ENCODE results near the gene ZNF174. TPM values are rescaled to one million over a fixed set of nuclear protein-coding genes. Genes with fewer than 3 reads are reported as not detected.
A peak's percentile ranks its signal among the peaks of the same experiment; 100 is the strongest.

ZNF174 gene
- polyA plus RNA-seq, 1 donor from 2014 or later = 13.0 TPM

DNA sequence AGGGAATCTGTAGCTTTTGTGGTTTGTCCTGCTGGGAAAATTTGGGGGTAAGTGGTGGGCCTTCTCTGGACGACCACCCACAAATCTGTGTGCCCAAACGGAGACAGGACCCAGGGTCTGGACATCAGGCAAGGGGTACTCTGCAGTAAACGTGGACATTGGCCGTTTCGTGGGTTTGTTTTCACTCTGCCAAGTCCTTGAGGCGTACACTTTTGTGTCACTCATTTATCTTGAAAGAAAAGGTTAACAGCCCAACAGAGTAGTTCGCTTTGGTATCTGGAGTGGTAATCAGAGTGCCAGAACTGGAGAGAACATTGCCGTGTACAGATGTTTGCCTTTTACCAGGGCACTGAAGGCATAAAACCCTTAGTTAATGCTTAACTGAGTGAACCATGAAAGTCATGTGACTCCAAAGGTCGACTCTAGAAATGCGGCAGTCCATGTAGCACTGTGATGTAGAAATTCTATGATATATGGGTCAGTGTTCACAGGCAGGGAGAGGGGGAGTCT is 57.9 kb downstream of the ZNF174 start:
- Histone ChIP-seq H3K9me2 (ENCODE audit: insufficient read depth, low read length) (no peaks in the 10 kb centered on the region), H3K4me3 (ENCODE audit: low read length) (peak overlapping the region; percentile 96), H3K4me2 (ENCODE audit: low read length) (peak overlapping the region; percentile 52), H3K27me3 (ENCODE audit: insufficient read depth, low read depth, low read length) (no peaks in the 10 kb centered on the region), H3K36me3 (ENCODE audit: insufficient read depth, low read length) (no peaks in the 10 kb centered on the region), H3K9ac (ENCODE audit: low read length) (peak overlapping the region; percentile 92), H3K9me3 (ENCODE audit: low read length) (no peaks in the 10 kb centered on the region), H3F3A (ENCODE audit: insufficient read depth, low read length, poor library complexity, severe bottlenecking) (no peaks in the 10 kb centered on the region), H2AFZ (ENCODE audit: low read depth, low read length) (no peak overlapping the region), H3K79me2 (replicated peaks; ENCODE audit: insufficient read depth, low read length) (peaks cover 51% of the 10 kb centered on the region), H3K27ac (ENCODE audit: low read length) (no peak overlapping the region), H4K20me1 (ENCODE audit: insufficient read depth) (no peaks in the 10 kb centered on the region)
- TF ChIP-seq POLR2AphosphoS5 (IDR thresholded peaks at IDR 0.05) (no peak), EZH2 (IDR thresholded peaks at IDR 0.05; ENCODE audit: borderline replicate concordance, insufficient read depth, low read length, poor library complexity, severe bottlenecking) (no peak), SMC3 (conservative IDR thresholded peaks at IDR 0.05; ENCODE audit: poor library complexity) (no peak), EP300 (conservative IDR thresholded peaks at IDR 0.05; ENCODE audit: poor library complexity, severe bottlenecking) (no peak), MXI1 (conservative IDR thresholded peaks at IDR 0.05; ENCODE audit: poor library complexity, severe bottlenecking) (no peak), TAF1 (IDR thresholded peaks at IDR 0.05; ENCODE audit: low read depth) (no peak), RAD21 (conservative IDR thresholded peaks at IDR 0.05) (no peak)
- TF ChIP-seq, protein P1, sequence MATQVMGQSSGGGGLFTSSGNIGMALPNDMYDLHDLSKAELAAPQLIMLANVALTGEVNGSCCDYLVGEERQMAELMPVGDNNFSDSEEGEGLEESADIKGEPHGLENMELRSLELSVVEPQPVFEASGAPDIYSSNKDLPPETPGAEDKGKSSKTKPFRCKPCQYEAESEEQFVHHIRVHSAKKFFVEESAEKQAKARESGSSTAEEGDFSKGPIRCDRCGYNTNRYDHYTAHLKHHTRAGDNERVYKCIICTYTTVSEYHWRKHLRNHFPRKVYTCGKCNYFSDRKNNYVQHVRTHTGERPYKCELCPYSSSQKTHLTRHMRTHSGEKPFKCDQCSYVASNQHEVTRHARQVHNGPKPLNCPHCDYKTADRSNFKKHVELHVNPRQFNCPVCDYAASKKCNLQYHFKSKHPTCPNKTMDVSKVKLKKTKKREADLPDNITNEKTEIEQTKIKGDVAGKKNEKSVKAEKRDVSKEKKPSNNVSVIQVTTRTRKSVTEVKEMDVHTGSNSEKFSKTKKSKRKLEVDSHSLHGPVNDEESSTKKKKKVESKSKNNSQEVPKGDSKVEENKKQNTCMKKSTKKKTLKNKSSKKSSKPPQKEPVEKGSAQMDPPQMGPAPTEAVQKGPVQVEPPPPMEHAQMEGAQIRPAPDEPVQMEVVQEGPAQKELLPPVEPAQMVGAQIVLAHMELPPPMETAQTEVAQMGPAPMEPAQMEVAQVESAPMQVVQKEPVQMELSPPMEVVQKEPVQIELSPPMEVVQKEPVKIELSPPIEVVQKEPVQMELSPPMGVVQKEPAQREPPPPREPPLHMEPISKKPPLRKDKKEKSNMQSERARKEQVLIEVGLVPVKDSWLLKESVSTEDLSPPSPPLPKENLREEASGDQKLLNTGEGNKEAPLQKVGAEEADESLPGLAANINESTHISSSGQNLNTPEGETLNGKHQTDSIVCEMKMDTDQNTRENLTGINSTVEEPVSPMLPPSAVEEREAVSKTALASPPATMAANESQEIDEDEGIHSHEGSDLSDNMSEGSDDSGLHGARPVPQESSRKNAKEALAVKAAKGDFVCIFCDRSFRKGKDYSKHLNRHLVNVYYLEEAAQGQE (IDR thresholded peaks at IDR 0.05; ENCODE audit: borderline replicate concordance) = no peak
- TF ChIP-seq, protein P2, sequence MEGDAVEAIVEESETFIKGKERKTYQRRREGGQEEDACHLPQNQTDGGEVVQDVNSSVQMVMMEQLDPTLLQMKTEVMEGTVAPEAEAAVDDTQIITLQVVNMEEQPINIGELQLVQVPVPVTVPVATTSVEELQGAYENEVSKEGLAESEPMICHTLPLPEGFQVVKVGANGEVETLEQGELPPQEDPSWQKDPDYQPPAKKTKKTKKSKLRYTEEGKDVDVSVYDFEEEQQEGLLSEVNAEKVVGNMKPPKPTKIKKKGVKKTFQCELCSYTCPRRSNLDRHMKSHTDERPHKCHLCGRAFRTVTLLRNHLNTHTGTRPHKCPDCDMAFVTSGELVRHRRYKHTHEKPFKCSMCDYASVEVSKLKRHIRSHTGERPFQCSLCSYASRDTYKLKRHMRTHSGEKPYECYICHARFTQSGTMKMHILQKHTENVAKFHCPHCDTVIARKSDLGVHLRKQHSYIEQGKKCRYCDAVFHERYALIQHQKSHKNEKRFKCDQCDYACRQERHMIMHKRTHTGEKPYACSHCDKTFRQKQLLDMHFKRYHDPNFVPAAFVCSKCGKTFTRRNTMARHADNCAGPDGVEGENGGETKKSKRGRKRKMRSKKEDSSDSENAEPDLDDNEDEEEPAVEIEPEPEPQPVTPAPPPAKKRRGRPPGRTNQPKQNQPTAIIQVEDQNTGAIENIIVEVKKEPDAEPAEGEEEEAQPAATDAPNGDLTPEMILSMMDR (IDR thresholded peaks at IDR 0.05; ENCODE audit: poor library complexity, severe bottlenecking) = no peak

Other genes starting within 250 kb of the ZNF174 start
- 2.5 and 2.7 TPM in 2 replicates for gene OR1F1, start 213.0 kb upstream of the ZNF174 start, polyA plus RNA-seq
- 20.8 and 23.0 TPM in 2 replicates for gene ZNF200, start 166.1 kb upstream of the ZNF174 start, polyA plus RNA-seq
- gene MEFV, start 144.6 kb upstream of the ZNF174 start, polyA plus RNA-seq = not detected in 2 replicates
- gene ZNF263, start 117.7 kb upstream of the ZNF174 start, polyA plus RNA-seq = 65.4 and 88.4 TPM in 2 replicates
- 21.7 and 25.2 TPM in 2 replicates for gene TIGD7, start 95.8 kb upstream of the ZNF174 start, polyA plus RNA-seq
- 58.3 and 76.0 TPM in 2 replicates for gene ZNF75A, start 95.7 kb upstream of the ZNF174 start, polyA plus RNA-seq
- 0.22 TPM in 1 of 2 replicates, not detected in the other for gene OR2C1, start 45.3 kb upstream of the ZNF174 start, polyA plus RNA-seq
- 22.0 and 28.4 TPM in 2 replicates for gene ZSCAN32, start 211 bp upstream of the ZNF174 start, polyA plus RNA-seq
- 1.8 and 2.0 TPM in 2 replicates for gene ZNF597, start 42.3 kb downstream of the ZNF174 start, polyA plus RNA-seq
- gene NAA60, start 42.5 kb downstream of the ZNF174 start, polyA plus RNA-seq = 15.1 and 32.0 TPM in 2 replicates
- gene C16orf90, start 94.3 kb downstream of the ZNF174 start, polyA plus RNA-seq = not detected in 2 replicates
- gene CLUAP1, start 99.8 kb downstream of the ZNF174 start, polyA plus RNA-seq = 40.8 and 46.6 TPM in 2 replicates
- gene NLRC3, start 176.2 kb downstream of the ZNF174 start, polyA plus RNA-seq = 0.30 and 0.57 TPM in 2 replicates
- 2.9 and 4.8 TPM in 2 replicates for gene SLX4, start 210.4 kb downstream of the ZNF174 start, polyA plus RNA-seq

Data from neural cell (in vitro differentiated cells).